ENCODE results near the gene CRBN. TPM values are rescaled to one million over a fixed set of nuclear protein-coding genes. Genes with fewer than 3 reads are reported as not detected.

CRBN gene
- polyA plus RNA-seq (2013, experiment 1 of 4): 46.8 TPM
- polyA plus RNA-seq (2013, experiment 2 of 4): 46.9 TPM
- polyA plus RNA-seq (2013, experiment 3 of 4): 44.7 TPM
- 49.2 TPM for polyA plus RNA-seq (2013, experiment 4 of 4)

DNA sequence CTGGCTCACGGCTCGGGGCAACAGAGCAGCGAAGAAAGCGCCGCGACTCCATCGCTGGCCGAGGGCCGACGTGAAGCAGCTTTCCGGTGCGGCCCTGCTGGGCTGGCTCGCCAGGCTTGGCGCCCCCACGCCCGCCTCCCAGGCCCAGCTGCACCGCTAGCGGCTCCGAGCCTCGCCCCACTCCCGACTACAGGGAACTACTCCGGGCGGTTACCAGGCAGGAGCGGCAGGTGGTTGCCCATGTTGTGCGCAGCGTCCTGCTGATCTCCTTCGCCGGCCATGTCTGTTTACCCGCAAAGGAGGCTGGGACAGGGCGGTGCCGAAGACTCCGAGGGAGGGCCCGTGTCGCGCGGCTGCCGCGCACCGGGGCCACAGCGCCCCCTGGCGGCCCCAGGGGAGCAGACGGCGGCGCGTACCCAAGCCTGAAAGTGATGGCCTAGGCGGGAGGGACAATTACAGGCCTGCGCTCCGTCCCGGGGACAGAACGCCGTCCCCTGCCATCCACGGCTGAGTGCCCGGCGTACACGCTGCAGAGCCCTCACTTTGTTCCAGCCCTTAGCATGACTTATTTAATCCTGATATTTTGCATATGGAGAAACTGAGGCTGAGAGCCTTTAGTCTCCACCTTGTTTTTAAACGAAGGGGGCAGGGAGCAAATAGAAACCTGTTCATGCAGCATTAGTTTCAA lies at the start of gene CRBN:
Gene CRBN (minus strand): TSS at position 285 of the 688 bp plus-strand sequence. CDS start 4 bp downstream, at position 281.
- WGBS, 2 experiments: 2 to 3% methylated on average over 56 of the region's 56 CpGs
- Histone ChIP-seq H3K36me3 (ENCODE audit: control insufficient read depth, insufficient read depth, low read length) (no peaks in the 10 kb centered on the region), H3K9me3 (ENCODE audit: control insufficient read depth, low read length) (no peaks in the 10 kb centered on the region), H3K27ac (ENCODE audit: insufficient read depth, low read depth, low read length, poor library complexity, severe bottlenecking) (no peak within 1 kb of the TSS), H3K4me1 (ENCODE audit: control insufficient read depth, insufficient read depth, low read length) (peaks cover 8% of the 10 kb centered on the region), H3K27me3 (ENCODE audit: control insufficient read depth, insufficient read depth, low read length, poor library complexity, severe bottlenecking) (peaks cover 3% of the 10 kb centered on the region), H3K4me3 (ENCODE audit: insufficient read depth, low read depth, low read length) (peak within 1 kb of the TSS; percentile 99)

DNA sequence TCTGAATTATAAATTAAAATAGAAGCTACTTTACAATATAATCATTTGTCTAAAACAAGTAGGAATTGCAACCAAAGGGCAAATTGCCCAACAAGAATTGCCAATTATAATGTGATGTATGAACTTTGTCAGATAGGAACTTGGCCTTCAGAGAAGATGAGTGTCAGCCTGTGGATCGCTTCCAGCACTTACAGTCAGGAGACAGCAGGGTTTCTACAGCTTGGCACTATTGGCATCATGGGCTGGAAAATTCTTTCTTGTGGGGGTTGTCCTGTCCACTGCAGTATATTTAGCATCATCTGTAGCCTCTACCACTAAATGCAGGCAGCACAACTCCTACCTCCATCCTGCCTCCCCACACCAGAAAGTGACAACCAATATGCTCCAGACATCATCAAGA lies 48.1 kb upstream of the CRBN start:
- Histone ChIP-seq H3K9me3 (ENCODE audit: control insufficient read depth, low read length) (no peaks in the 10 kb centered on the region), H3K27ac (ENCODE audit: insufficient read depth, low read depth, low read length, poor library complexity, severe bottlenecking) (no peak overlapping the region), H3K27me3 (ENCODE audit: control insufficient read depth, insufficient read depth, low read length, poor library complexity, severe bottlenecking) (no peaks in the 10 kb centered on the region), H3K4me3 (ENCODE audit: insufficient read depth, low read depth, low read length) (no peak overlapping the region), H3K4me1 (ENCODE audit: control insufficient read depth, insufficient read depth, low read length) (no peaks in the 10 kb centered on the region), H3K36me3 (ENCODE audit: control insufficient read depth, insufficient read depth, low read length) (no peaks in the 10 kb centered on the region)
- 48 to 70% methylated on average over 1 of the region's 1 CpG for WGBS, 2 experiments

DNA sequence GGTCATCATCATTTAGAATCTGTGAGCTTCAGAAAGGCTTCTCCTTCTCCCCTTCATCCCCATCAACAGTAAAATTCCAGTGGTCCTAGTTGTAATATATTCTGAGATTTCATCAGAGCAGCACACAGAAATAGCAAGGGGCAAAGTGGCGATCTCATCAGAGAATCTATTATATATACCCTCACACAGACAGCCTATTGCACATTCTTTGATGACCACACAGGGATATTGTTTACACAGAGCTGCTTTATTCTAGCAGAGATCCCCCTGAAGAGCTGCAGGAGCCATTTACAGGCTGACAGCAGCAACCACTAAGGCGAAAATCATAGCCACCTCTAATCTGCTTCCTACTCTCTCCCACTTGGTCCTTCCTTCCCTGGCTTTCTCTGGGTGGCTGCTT lies 42.0 kb upstream of the CRBN start:
- no peaks in the 10 kb centered on the region for H3K9me3 ChIP-seq (ENCODE audit: control insufficient read depth, low read length)
- H3K27ac ChIP-seq (ENCODE audit: insufficient read depth, low read depth, low read length, poor library complexity, severe bottlenecking): no peak overlapping the region
- no peaks in the 10 kb centered on the region for H3K4me1 ChIP-seq (ENCODE audit: control insufficient read depth, insufficient read depth, low read length)
- H3K36me3 ChIP-seq (ENCODE audit: control insufficient read depth, insufficient read depth, low read length): no peaks in the 10 kb centered on the region
- no peak overlapping the region for H3K4me3 ChIP-seq (ENCODE audit: insufficient read depth, low read depth, low read length)
- no peaks in the 10 kb centered on the region for H3K27me3 ChIP-seq (ENCODE audit: control insufficient read depth, insufficient read depth, low read length, poor library complexity, severe bottlenecking)
- 90 to 91% methylated on average over 2 of the region's 2 CpGs for WGBS, 2 experiments

DNA sequence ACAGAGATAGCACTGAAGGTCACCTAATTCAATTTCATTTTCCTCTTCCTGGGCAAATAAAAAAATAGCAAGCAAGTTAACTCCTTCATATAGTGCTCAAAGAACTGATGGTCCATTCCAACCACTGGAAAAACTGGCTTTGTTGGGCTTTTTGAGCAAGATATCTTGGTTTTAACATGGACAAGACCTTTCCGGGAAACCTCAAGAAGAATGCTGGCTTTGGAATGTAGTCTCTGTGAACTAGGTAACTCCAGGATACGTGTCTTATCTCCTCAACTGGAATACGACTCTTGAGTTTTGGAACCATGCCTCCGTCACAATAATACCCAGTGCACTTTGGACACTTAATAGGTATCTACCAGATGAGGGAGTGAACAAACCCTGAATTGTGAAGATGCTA lies 36.9 kb upstream of the CRBN start:
- Histone ChIP-seq H3K4me1 (ENCODE audit: control insufficient read depth, insufficient read depth, low read length) (no peaks in the 10 kb centered on the region), H3K4me3 (ENCODE audit: insufficient read depth, low read depth, low read length) (no peak overlapping the region), H3K9me3 (ENCODE audit: control insufficient read depth, low read length) (no peaks in the 10 kb centered on the region), H3K27me3 (ENCODE audit: control insufficient read depth, insufficient read depth, low read length, poor library complexity, severe bottlenecking) (no peaks in the 10 kb centered on the region), H3K36me3 (ENCODE audit: control insufficient read depth, insufficient read depth, low read length) (no peaks in the 10 kb centered on the region), H3K27ac (ENCODE audit: insufficient read depth, low read depth, low read length, poor library complexity, severe bottlenecking) (no peak overlapping the region)
- WGBS, 2 experiments: 93 to 95% methylated on average over 4 of the region's 4 CpGs

DNA sequence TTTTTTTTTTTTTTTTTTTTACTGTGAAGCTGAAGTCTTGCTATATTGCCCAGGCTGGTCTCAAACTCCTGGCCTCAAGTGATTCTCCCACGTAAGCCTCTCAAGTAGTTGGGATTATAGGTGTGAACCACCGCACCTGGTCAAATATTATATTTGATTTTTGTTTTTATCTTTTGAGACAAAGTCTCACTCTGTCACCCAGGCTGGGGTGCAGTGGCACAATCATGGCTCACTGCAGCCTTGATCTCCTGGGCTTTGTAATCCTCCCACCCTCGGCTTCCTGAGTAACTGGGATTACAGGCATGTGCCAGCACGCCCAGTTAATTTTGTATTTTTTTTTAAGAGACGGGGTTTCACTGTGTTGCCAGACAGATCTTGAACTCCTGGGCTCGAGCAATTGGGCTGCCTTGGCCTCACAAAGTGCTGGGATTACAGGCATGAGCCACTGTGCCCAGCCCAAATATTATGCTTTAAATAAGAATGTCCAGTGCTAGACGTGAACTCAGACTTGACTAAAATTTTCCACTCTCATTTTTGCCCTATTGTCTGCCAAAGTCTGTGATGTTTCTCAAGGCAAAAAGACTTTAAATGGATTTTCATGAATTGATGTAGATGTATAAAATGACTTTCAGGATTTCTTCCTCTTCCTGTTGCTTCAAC lies 33.4 kb upstream of the CRBN start:
- 93 to 95% methylated on average over 7 of the region's 7 CpGs for WGBS, 2 experiments
- H3K4me1 ChIP-seq (ENCODE audit: control insufficient read depth, insufficient read depth, low read length): no peaks in the 10 kb centered on the region

DNA sequence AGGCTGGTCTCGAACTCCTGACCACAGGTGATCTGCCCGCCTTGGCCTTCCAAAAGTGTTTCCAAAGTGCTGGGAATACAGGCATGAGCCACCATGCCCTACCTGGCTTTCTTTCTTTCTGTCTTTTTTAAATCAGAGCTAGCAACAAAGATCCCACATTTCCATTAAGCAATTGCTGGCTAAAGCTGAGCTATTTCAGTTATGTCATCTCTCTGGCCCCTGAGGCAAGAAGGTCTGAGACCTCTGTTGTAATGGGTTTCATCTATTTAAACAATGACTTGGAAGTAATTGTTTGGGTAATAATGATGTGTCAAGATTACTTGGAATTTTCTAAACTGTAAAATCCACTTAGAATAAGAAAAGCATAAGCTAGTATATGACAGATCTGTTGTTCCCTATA lies 30.2 kb upstream of the CRBN start:
- no peaks in the 10 kb centered on the region for H3K9me3 ChIP-seq (ENCODE audit: control insufficient read depth, low read length)
- H3K27ac ChIP-seq (ENCODE audit: insufficient read depth, low read depth, low read length, poor library complexity, severe bottlenecking): no peak overlapping the region
- no peaks in the 10 kb centered on the region for H3K27me3 ChIP-seq (ENCODE audit: control insufficient read depth, insufficient read depth, low read length, poor library complexity, severe bottlenecking)
- no peak overlapping the region for H3K4me3 ChIP-seq (ENCODE audit: insufficient read depth, low read depth, low read length)
- H3K36me3 ChIP-seq (ENCODE audit: control insufficient read depth, insufficient read depth, low read length): no peaks in the 10 kb centered on the region
- 92 to 96% methylated on average over 2 of the region's 2 CpGs for WGBS, 2 experiments
- H3K4me1 ChIP-seq (ENCODE audit: control insufficient read depth, insufficient read depth, low read length): no peaks in the 10 kb centered on the region

More for the DNA sequence above, 33.4 kb upstream of the CRBN start:
- Histone ChIP-seq H3K9me3 (ENCODE audit: control insufficient read depth, low read length) (no peaks in the 10 kb centered on the region), H3K36me3 (ENCODE audit: control insufficient read depth, insufficient read depth, low read length) (no peaks in the 10 kb centered on the region), H3K27ac (ENCODE audit: insufficient read depth, low read depth, low read length, poor library complexity, severe bottlenecking) (no peak overlapping the region), H3K4me3 (ENCODE audit: insufficient read depth, low read depth, low read length) (no peak overlapping the region), H3K27me3 (ENCODE audit: control insufficient read depth, insufficient read depth, low read length, poor library complexity, severe bottlenecking) (no peaks in the 10 kb centered on the region)

DNA sequence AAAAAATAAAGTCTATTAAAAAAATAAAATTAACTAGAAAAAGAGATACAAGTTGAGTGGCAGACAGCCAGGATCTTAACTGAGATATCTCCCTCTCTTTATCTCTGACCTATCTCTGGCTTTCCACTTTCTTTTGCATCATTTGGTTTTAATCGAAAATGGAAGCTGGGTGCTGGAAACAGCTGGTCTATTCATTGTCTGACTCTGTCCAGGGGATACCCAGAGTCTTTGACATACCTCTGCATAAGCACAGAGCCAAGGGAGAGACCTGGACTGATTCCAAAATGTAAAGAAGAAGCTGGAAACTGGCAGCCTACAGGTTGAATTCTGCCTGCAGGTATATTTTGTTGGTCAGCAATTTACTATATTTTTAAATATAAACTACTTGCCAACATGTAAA lies 29.6 kb upstream of the CRBN start:
- Histone ChIP-seq H3K27me3 (ENCODE audit: control insufficient read depth, insufficient read depth, low read length, poor library complexity, severe bottlenecking) (no peaks in the 10 kb centered on the region), H3K9me3 (ENCODE audit: control insufficient read depth, low read length) (no peaks in the 10 kb centered on the region), H3K36me3 (ENCODE audit: control insufficient read depth, insufficient read depth, low read length) (no peaks in the 10 kb centered on the region), H3K27ac (ENCODE audit: insufficient read depth, low read depth, low read length, poor library complexity, severe bottlenecking) (no peak overlapping the region), H3K4me3 (ENCODE audit: insufficient read depth, low read depth, low read length) (no peak overlapping the region), H3K4me1 (ENCODE audit: control insufficient read depth, insufficient read depth, low read length) (no peaks in the 10 kb centered on the region)
- WGBS, 2 experiments: 89 to 100% methylated on average over 1 of the region's 1 CpG

DNA sequence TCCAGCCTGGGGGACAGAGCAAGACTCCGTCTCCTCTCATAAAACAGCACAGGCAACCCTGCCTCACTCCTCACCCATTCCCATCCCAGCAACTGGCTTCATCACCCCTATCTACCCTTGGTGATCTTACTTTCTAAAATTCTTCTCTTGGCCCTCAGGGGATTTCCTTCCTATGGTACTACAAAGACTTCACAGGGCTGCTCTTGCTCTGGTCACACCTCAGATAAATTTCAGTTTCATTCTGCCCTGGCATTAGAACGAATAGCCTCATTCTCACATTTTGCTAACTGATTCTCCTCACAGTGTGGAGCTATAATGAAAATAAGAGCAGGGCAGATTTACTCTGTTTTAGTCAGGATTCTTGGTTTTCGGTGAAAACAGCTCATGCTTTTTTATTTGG lies 22.1 kb upstream of the CRBN start:
- Histone ChIP-seq H3K27me3 (ENCODE audit: control insufficient read depth, insufficient read depth, low read length, poor library complexity, severe bottlenecking) (no peaks in the 10 kb centered on the region), H3K9me3 (ENCODE audit: control insufficient read depth, low read length) (no peaks in the 10 kb centered on the region), H3K4me3 (ENCODE audit: insufficient read depth, low read depth, low read length) (no peak overlapping the region), H3K4me1 (ENCODE audit: control insufficient read depth, insufficient read depth, low read length) (no peaks in the 10 kb centered on the region), H3K36me3 (ENCODE audit: control insufficient read depth, insufficient read depth, low read length) (no peaks in the 10 kb centered on the region), H3K27ac (ENCODE audit: insufficient read depth, low read depth, low read length, poor library complexity, severe bottlenecking) (no peak overlapping the region)
- WGBS, 2 experiments: 87 to 94% methylated on average over 3 of the region's 3 CpGs

DNA sequence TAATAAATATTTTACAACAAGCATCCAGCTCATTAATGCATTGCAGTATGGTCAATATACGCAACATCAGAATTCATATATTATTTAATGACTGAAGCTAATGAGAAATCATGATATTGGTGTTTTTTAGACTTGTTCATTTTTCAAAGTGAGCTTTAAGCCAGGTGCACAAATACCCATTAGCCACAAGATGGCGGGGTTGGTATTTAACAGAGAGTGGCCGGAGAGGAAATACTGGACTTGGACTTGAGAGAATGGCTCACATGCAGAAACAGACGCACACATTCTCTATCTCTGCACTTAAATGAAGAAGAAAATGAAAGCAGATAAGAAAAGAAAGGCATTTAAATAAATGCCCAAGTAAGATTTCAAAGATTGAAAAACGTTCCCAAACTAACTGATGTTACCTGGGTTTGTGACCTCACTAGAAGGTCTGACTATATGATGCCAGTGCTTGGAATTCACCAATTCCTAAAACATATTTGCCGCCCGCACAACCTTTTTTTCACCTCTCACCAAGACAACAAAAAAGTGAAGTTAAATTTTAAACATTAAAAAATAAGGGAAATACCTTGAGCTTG lies 21.2 kb upstream of the CRBN start:
- Histone ChIP-seq H3K4me3 (ENCODE audit: insufficient read depth, low read depth, low read length) (no peak overlapping the region), H3K4me1 (ENCODE audit: control insufficient read depth, insufficient read depth, low read length) (no peaks in the 10 kb centered on the region), H3K9me3 (ENCODE audit: control insufficient read depth, low read length) (no peaks in the 10 kb centered on the region), H3K27ac (ENCODE audit: insufficient read depth, low read depth, low read length, poor library complexity, severe bottlenecking) (no peak overlapping the region), H3K36me3 (ENCODE audit: control insufficient read depth, insufficient read depth, low read length) (no peaks in the 10 kb centered on the region), H3K27me3 (ENCODE audit: control insufficient read depth, insufficient read depth, low read length, poor library complexity, severe bottlenecking) (no peaks in the 10 kb centered on the region)
- 19 to 26% methylated on average over 3 to 4 of the region's 7 CpGs for whole genome bisulfite sequencing, 2 experiments

DNA sequence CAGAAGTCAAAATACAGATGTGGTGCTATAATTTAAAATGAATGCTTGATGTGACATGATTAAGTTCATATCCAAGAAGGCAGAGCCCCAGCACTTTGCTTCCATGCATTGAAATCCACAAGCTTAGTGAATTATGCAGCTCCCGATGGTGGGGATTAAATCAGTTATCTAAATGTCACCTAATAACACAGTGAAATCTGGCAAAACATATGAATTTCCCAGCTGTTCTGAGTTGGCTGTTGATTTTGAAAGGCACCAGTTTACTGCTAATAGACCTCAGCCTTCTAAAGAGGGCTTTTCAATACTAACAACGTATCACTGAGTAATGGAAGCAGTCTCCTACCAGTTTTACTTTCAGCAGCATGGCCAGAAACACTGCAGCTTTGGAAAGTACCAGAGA lies 19.8 kb upstream of the CRBN start:
- no peaks in the 10 kb centered on the region for H3K36me3 ChIP-seq (ENCODE audit: control insufficient read depth, insufficient read depth, low read length)
- H3K27ac ChIP-seq (ENCODE audit: insufficient read depth, low read depth, low read length, poor library complexity, severe bottlenecking): no peak overlapping the region
- H3K4me1 ChIP-seq (ENCODE audit: control insufficient read depth, insufficient read depth, low read length): no peaks in the 10 kb centered on the region
- H3K4me3 ChIP-seq (ENCODE audit: insufficient read depth, low read depth, low read length): no peak overlapping the region
- H3K27me3 ChIP-seq (ENCODE audit: control insufficient read depth, insufficient read depth, low read length, poor library complexity, severe bottlenecking): no peaks in the 10 kb centered on the region
- no peaks in the 10 kb centered on the region for H3K9me3 ChIP-seq (ENCODE audit: control insufficient read depth, low read length)
- WGBS, 2 experiments: 86 to 93% methylated on average over 2 of the region's 2 CpGs

Data from ectodermal cell (in vitro differentiated cells).